GM21381 (cell line): Measurements from ENCODE around the gene CDC14A.
"Not testable (repeated sequence)": the region's sequence is repeated elsewhere in the genome, so short reads cannot be mapped to it uniquely, and the experiment has no call there.

ENCODE experiments used
- ATAC-seq: cut with Tn5 transposase; IDR thresholded peaks from one replicate; pipeline ENCODE4 v1.9.1; 2021; ENCODE audit warnings: mild to moderate bottlenecking, moderate library complexity; ENCODE audit not compliant: unreplicated experiment

CDC14A gene

GRCh38 chr1:100396651-100397050, 44.3 kb downstream of the CDC14A start:
- no peak for ATAC-seq

GRCh38 chr1:100397681-100398080, 45.4 kb downstream of the CDC14A start:
- ATAC-seq = no peak

GRCh38 chr1:100398648-100399047, 46.3 kb downstream of the CDC14A start:
- no peak for ATAC-seq

GRCh38 chr1:100400404-100400803, 48.1 kb downstream of the CDC14A start:
- peak; percentile 70 for ATAC-seq

- ATAC-seq = no peak
Measured at GRCh38 chr1:100404821-100405220, 52.5 kb downstream of the CDC14A start.

- ATAC-seq = not testable (repeated sequence)
Measured at GRCh38 chr1:100405902-100406301, 53.6 kb downstream of the CDC14A start.

- not testable (repeated sequence) for ATAC-seq
Measured at GRCh38 chr1:100407390-100407789, 55.1 kb downstream of the CDC14A start.

- ATAC-seq = no peak
Measured at GRCh38 chr1:100411019-100411418, 58.7 kb downstream of the CDC14A start.

GRCh38 chr1:100411574-100411973, 59.3 kb downstream of the CDC14A start:
- no peak for ATAC-seq

GRCh38 chr1:100413035-100413434, 60.7 kb downstream of the CDC14A start:
- ATAC-seq = no peak

- no peak for ATAC-seq
Measured at GRCh38 chr1:100414693-100415497, 62.6 kb downstream of the CDC14A start.

GRCh38 chr1:100415498-100415778, 63.1 kb downstream of the CDC14A start:
- no peak for ATAC-seq

GRCh38 chr1:100419072-100419471, 66.8 kb downstream of the CDC14A start:
- no peak for ATAC-seq

GRCh38 chr1:100422065-100422464, 69.8 kb downstream of the CDC14A start:
- ATAC-seq = no peak

- peak; percentile 74 for ATAC-seq
Measured at GRCh38 chr1:100423832-100424337, 71.6 kb downstream of the CDC14A start.

- no peak for ATAC-seq
Measured at GRCh38 chr1:100428160-100428559, 75.9 kb downstream of the CDC14A start.

GRCh38 chr1:100430325-100430756, 78.0 kb downstream of the CDC14A start:
- ATAC-seq = no peak

- ATAC-seq = no peak
Measured at GRCh38 chr1:100431954-100432353, 79.6 kb downstream of the CDC14A start.

GRCh38 chr1:100433563-100433962, 81.3 kb downstream of the CDC14A start:
- ATAC-seq = no peak

GRCh38 chr1:100434831-100435230, 82.5 kb downstream of the CDC14A start:
- no peak for ATAC-seq

GRCh38 chr1:100438375-100438774, 86.1 kb downstream of the CDC14A start:
- ATAC-seq = no peak

- no peak for ATAC-seq
Measured at GRCh38 chr1:100438789-100439188, 86.5 kb downstream of the CDC14A start.
